ENCODE results near the gene KYNU. TPM values are rescaled to one million over a fixed set of nuclear protein-coding genes. Genes with fewer than 3 reads are reported as not detected.

Gene KYNU
- total and polyA plus RNA-seq, 2 donors (not counting 1 experiment from before 2014, with no cell fraction given) = 0.26 to 4.6 TPM

- Histone ChIP-seq H3K27ac (ENCODE audit: insufficient read depth, low read length) (no peak overlapping the region), H4K20me1 (ENCODE audit: control insufficient read depth, extremely low read depth, insufficient read depth, low read length) (no peaks in the 10 kb centered on the region)
- peak; percentile 17 to 75 for DNase-seq (ENCODE audit: low read depth in 2 of 2)
Measured at GRCh38 chr2:142980246-142981068, 103.0 kb downstream of the KYNU start.

GRCh38 chr2:142981069-142981378 lies 103.6 kb downstream of the KYNU start:
- no peak overlapping the region for H3K4me3 ChIP-seq (replicated peaks in 1 of 4; ENCODE audit: control extremely low read depth in 1 of 4, insufficient read depth in 1 of 4, low read depth in 3 of 4, low read length in 4 of 4)
- no peaks in the 10 kb centered on the region for H3K9me3 ChIP-seq (ENCODE audit: control insufficient read depth, insufficient read depth, low read depth, low read length)
- TF ChIP-seq CTCF (conservative IDR thresholded peaks at IDR 0.05 in 1 of 2, IDR thresholded peaks at IDR 0.05 in 1 of 2; ENCODE audit: low read depth in 1 of 2, low read length in 2 of 2) = no peak
- no peak for TF ChIP-seq EZH2 (IDR thresholded peaks at IDR 0.05; ENCODE audit: low read length, missing control alignments)
- no peaks in the 10 kb centered on the region for H3K79me2 ChIP-seq (ENCODE audit: control insufficient read depth, insufficient read depth, low read length)
- H4K20me1 ChIP-seq (ENCODE audit: control insufficient read depth, extremely low read depth, insufficient read depth, low read length) = no peaks in the 10 kb centered on the region
- no peaks in the 10 kb centered on the region for H3K27me3 ChIP-seq (ENCODE audit: control insufficient read depth, insufficient read depth, low read length)
- no peak overlapping the region for H2AFZ ChIP-seq (ENCODE audit: low read length)
- no peak overlapping the region for H3K4me2 ChIP-seq (ENCODE audit: extremely low read depth, insufficient read depth, low read length)
- no peaks in the 10 kb centered on the region for H3K4me1 ChIP-seq (ENCODE audit: control insufficient read depth, extremely low read depth, insufficient read depth, low read length)
- H3K9ac ChIP-seq (ENCODE audit: insufficient read depth, low read length) = no peak overlapping the region
- H3K36me3 ChIP-seq (ENCODE audit: control insufficient read depth, insufficient read depth, low read length) = no peaks in the 10 kb centered on the region
- DNase-seq (ENCODE audit: low read depth in 2 of 2) = no peak
- H3K27ac ChIP-seq (ENCODE audit: insufficient read depth, low read length) = no peak overlapping the region

More at GRCh38 chr2:142980246-142981068, 103.0 kb downstream of the KYNU start:
- H3K4me1 ChIP-seq (ENCODE audit: control insufficient read depth, extremely low read depth, insufficient read depth, low read length) = no peaks in the 10 kb centered on the region
- no peaks in the 10 kb centered on the region for H3K79me2 ChIP-seq (ENCODE audit: control insufficient read depth, insufficient read depth, low read length)
- H3K4me3 ChIP-seq (replicated peaks in 1 of 4; ENCODE audit: control extremely low read depth in 1 of 4, insufficient read depth in 1 of 4, low read depth in 3 of 4, low read length in 4 of 4) = no peak overlapping the region
- H3K27me3 ChIP-seq (ENCODE audit: control insufficient read depth, insufficient read depth, low read length) = no peaks in the 10 kb centered on the region
- H3K4me2 ChIP-seq (ENCODE audit: extremely low read depth, insufficient read depth, low read length) = no peak overlapping the region
- H3K9me3 ChIP-seq (ENCODE audit: control insufficient read depth, insufficient read depth, low read depth, low read length) = no peaks in the 10 kb centered on the region
- no peaks in the 10 kb centered on the region for H3K36me3 ChIP-seq (ENCODE audit: control insufficient read depth, insufficient read depth, low read length)
- H3K9ac ChIP-seq (ENCODE audit: insufficient read depth, low read length) = no peak overlapping the region
- TF ChIP-seq EZH2 (IDR thresholded peaks at IDR 0.05; ENCODE audit: low read length, missing control alignments) (no peak), CTCF (conservative IDR thresholded peaks at IDR 0.05 in 1 of 2, IDR thresholded peaks at IDR 0.05 in 1 of 2; ENCODE audit: low read depth in 1 of 2, low read length in 2 of 2) (peak in 1 of 2 donors; percentile 41)
- no peak overlapping the region for H2AFZ ChIP-seq (ENCODE audit: low read length)

GRCh38 chr2:142981756-142982155 lies 104.3 kb downstream of the KYNU start:
- H3K4me1 ChIP-seq (ENCODE audit: control insufficient read depth, extremely low read depth, insufficient read depth, low read length) = no peaks in the 10 kb centered on the region
- H3K36me3 ChIP-seq (ENCODE audit: control insufficient read depth, insufficient read depth, low read length) = no peaks in the 10 kb centered on the region
- H3K79me2 ChIP-seq (ENCODE audit: control insufficient read depth, insufficient read depth, low read length) = no peaks in the 10 kb centered on the region
- TF ChIP-seq EZH2 (IDR thresholded peaks at IDR 0.05; ENCODE audit: low read length, missing control alignments) (no peak), CTCF (conservative IDR thresholded peaks at IDR 0.05 in 1 of 2, IDR thresholded peaks at IDR 0.05 in 1 of 2; ENCODE audit: low read depth in 1 of 2, low read length in 2 of 2) (no peak)
- no peaks in the 10 kb centered on the region for H4K20me1 ChIP-seq (ENCODE audit: control insufficient read depth, extremely low read depth, insufficient read depth, low read length)
- H3K4me3 ChIP-seq (replicated peaks in 1 of 4; ENCODE audit: control extremely low read depth in 1 of 4, insufficient read depth in 1 of 4, low read depth in 3 of 4, low read length in 4 of 4) = no peak overlapping the region
- H3K27me3 ChIP-seq (ENCODE audit: control insufficient read depth, insufficient read depth, low read length) = no peaks in the 10 kb centered on the region
- no peak overlapping the region for H2AFZ ChIP-seq (ENCODE audit: low read length)
- no peak for DNase-seq (ENCODE audit: low read depth in 2 of 2)
- H3K9ac ChIP-seq (ENCODE audit: insufficient read depth, low read length) = no peak overlapping the region
- no peak overlapping the region for H3K4me2 ChIP-seq (ENCODE audit: extremely low read depth, insufficient read depth, low read length)
- H3K27ac ChIP-seq (ENCODE audit: insufficient read depth, low read length) = no peak overlapping the region
- H3K9me3 ChIP-seq (ENCODE audit: control insufficient read depth, insufficient read depth, low read depth, low read length) = no peaks in the 10 kb centered on the region

Measured in fibroblast of lung (primary cell).